ENCODE measurements around the gene PITPNB. TPM values are rescaled to one million over a fixed set of nuclear protein-coding genes. Genes with fewer than 3 reads are reported as not detected.

Gene PITPNB
- total RNA-seq, 1 experiment from 2014 or later, result 82.6 TPM

- H3K4me2 ChIP-seq (ENCODE audit: low read length), result no peak overlapping the region
- H3K9me3 ChIP-seq (ENCODE audit: control insufficient read depth in 1 of 2, insufficient read depth in 1 of 2, low read depth in 1 of 2, low read length in 2 of 2), result no peaks in the 10 kb centered on the region
- H3K4me3 ChIP-seq (replicated peaks in 1 of 2; ENCODE audit: low read depth in 1 of 2, low read length in 2 of 2), result no peak overlapping the region
- ChIA-PET CTCF (no interaction called here), RAD21 (ENCODE audit: low non-redundant PET in 1 of 2, low total read pairs in 2 of 2, uncharacterized antibody in 2 of 2, unreplicated experiment in 2 of 2) (no interaction called here), POLR2A (no interaction called here)
- no peak for ATAC-seq
- no peak overlapping the region for H3K9ac ChIP-seq (ENCODE audit: low read length)
- no peak overlapping the region for H2AFZ ChIP-seq (ENCODE audit: low read depth, low read length, poor library complexity, severe bottlenecking)
- H3K27ac ChIP-seq (ENCODE audit: low read depth, low read length), result no peak overlapping the region
- H3K36me3 ChIP-seq (ENCODE audit: control insufficient read depth in 1 of 2, insufficient read depth in 2 of 2, low read length in 2 of 2), result peaks cover 58 to 65% of the 10 kb centered on the region in 2 experiments
- peaks cover 22% of the 10 kb centered on the region; the same call in 1 of the 2 replicates for H3K79me2 ChIP-seq (ENCODE audit: insufficient read depth, low read length)
- no TSS peak for BruUV-seq (replicated peaks)
- intact Hi-C loops (cut with micrococcal nuclease), result no loop called here
- H3K9me2 ChIP-seq (ENCODE audit: insufficient read depth), result no peaks in the 10 kb centered on the region
- no peaks in the 10 kb centered on the region for H3K4me1 ChIP-seq (ENCODE audit: control insufficient read depth in 1 of 2, insufficient read depth in 2 of 2, low read length in 2 of 2)
- no peaks in the 10 kb centered on the region for H3K27me3 ChIP-seq (ENCODE audit: insufficient read depth, low read length)
- TF ChIP-seq TCF7L2 (IDR thresholded peaks at IDR 0.05; ENCODE audit: borderline replicate concordance, extremely low read depth, insufficient read depth, insufficient read length) (no peak), REST (IDR thresholded peaks at IDR 0.05; ENCODE audit: low read depth) (no peak)
- H4K20me1 ChIP-seq (ENCODE audit: insufficient read depth), result no peaks in the 10 kb centered on the region; the same call in 1 of the 2 replicates
- no peak for DNase-seq (ENCODE audit: low read depth, low spot score)
Observed at GRCh38 chr22:27853424-27853823, 65.6 kb downstream of the PITPNB start.

- no peak overlapping the region for H2AFZ ChIP-seq (ENCODE audit: low read depth, low read length, poor library complexity, severe bottlenecking)
- H3K4me3 ChIP-seq (replicated peaks in 1 of 2; ENCODE audit: low read depth in 1 of 2, low read length in 2 of 2), result no peak overlapping the region
- CTCF ChIA-PET, result no interaction called here
- POLR2A ChIA-PET, result no interaction called here
- no peaks in the 10 kb centered on the region for H3K9me2 ChIP-seq (ENCODE audit: insufficient read depth)
- ATAC-seq, result no peak
- no peaks in the 10 kb centered on the region for H3K27me3 ChIP-seq (ENCODE audit: insufficient read depth, low read length)
- no peaks in the 10 kb centered on the region; the same call in 1 of the 2 replicates for H4K20me1 ChIP-seq (ENCODE audit: insufficient read depth)
- H3K4me1 ChIP-seq (ENCODE audit: control insufficient read depth in 1 of 2, insufficient read depth in 2 of 2, low read length in 2 of 2), result no peaks in the 10 kb centered on the region
- no peaks in the 10 kb centered on the region for H3K9me3 ChIP-seq (ENCODE audit: control insufficient read depth in 1 of 2, insufficient read depth in 1 of 2, low read depth in 1 of 2, low read length in 2 of 2)
- intact Hi-C loops (cut with micrococcal nuclease), result no loop called here
- peaks cover 22% of the 10 kb centered on the region; the same call in 1 of the 2 replicates for H3K79me2 ChIP-seq (ENCODE audit: insufficient read depth, low read length)
- no TSS peak for BruUV-seq (replicated peaks)
- H3K9ac ChIP-seq (ENCODE audit: low read length), result no peak overlapping the region
- no peak for DNase-seq (ENCODE audit: low read depth, low spot score)
- H3K27ac ChIP-seq (ENCODE audit: low read depth, low read length), result no peak overlapping the region
- H3K4me2 ChIP-seq (ENCODE audit: low read length), result no peak overlapping the region
- H3K36me3 ChIP-seq (ENCODE audit: control insufficient read depth in 1 of 2, insufficient read depth in 2 of 2, low read length in 2 of 2), result peaks cover 52 to 55% of the 10 kb centered on the region in 2 experiments
- RAD21 ChIA-PET (ENCODE audit: low non-redundant PET in 1 of 2, low total read pairs in 2 of 2, uncharacterized antibody in 2 of 2, unreplicated experiment in 2 of 2), result no interaction called here
- no peak for TF ChIP-seq MAX (IDR thresholded peaks at IDR 0.05)
- no peak for TF ChIP-seq ZBTB33 (IDR thresholded peaks at IDR 0.05; ENCODE audit: extremely low read depth, insufficient replicate concordance, low read length)
- no peak for TF ChIP-seq TCF7L2 (IDR thresholded peaks at IDR 0.05; ENCODE audit: borderline replicate concordance, extremely low read depth, insufficient read depth, insufficient read length)
- TF ChIP-seq YY1 (IDR thresholded peaks at IDR 0.05; ENCODE audit: extremely low read depth, insufficient replicate concordance, low read depth, low read length), result no peak
- TF ChIP-seq EZH2 (IDR thresholded peaks at IDR 0.05), result no peak
- TF ChIP-seq FOSL1 (IDR thresholded peaks at IDR 0.05; ENCODE audit: low read depth), result no peak
- no peak for TF ChIP-seq SIN3A (IDR thresholded peaks at IDR 0.05; ENCODE audit: low read depth)
- TF ChIP-seq RAD21 (IDR thresholded peaks at IDR 0.05; ENCODE audit: low read depth), result no peak
- no peak for TF ChIP-seq CEBPB (IDR thresholded peaks at IDR 0.05; ENCODE audit: low read depth)
- no peak for TF ChIP-seq ELF1 (IDR thresholded peaks at IDR 0.05; ENCODE audit: borderline replicate concordance, low read depth)
- TF ChIP-seq ATF3 (IDR thresholded peaks at IDR 0.05), result no peak
- no peak for TF ChIP-seq POLR2AphosphoS5 (IDR thresholded peaks at IDR 0.05; ENCODE audit: low read depth, low read length)
Observed at GRCh38 chr22:27851974-27852746, 66.9 kb downstream of the PITPNB start.

All from HCT116 (cell line).